Esophagus squamous epithelium (tissue), 4 donors: ENCODE data around the gene TSC2.

ENCODE experiments used
- CTCF ChIP-seq, 6 experiments: fragments of 450-650 bp in 4 of 6; fragments of 200-600 bp in 2 of 6; sonication (generic) in 2 of 6; IDR thresholded peaks; one replicate each; pipeline ENCODE4 v1.5.1; 2016 to 2019; ENCODE audit warnings: antibody characterized with exemption in 6 of 6, mild to moderate bottlenecking in 4 of 6, moderate library complexity in 4 of 6
- POLR2A ChIP-seq, 4 donors: fragments of 450-650 bp; IDR thresholded peaks; one replicate each; pipeline ENCODE4 v1.6.1; 2017; ENCODE audit warnings: antibody characterized with exemption in 4 of 4, mild to moderate bottlenecking in 4 of 4, moderate library complexity in 3 of 4

GRCh38 chr16:2053897-2054296, 6.1 kb downstream of the TSC2 start:
- TF ChIP-seq CTCF (IDR thresholded peaks at IDR 0.05), result no peak
- no peak for TF ChIP-seq POLR2A (IDR thresholded peaks at IDR 0.05)
